ENCODE data around the gene MCF2L. TPM values are rescaled to one million over a fixed set of nuclear protein-coding genes. Genes with fewer than 3 reads are reported as not detected.

Gene MCF2L
- total RNA-seq, 2 donors from 2014 or later = 48.0 to 49.9 TPM

DNA sequence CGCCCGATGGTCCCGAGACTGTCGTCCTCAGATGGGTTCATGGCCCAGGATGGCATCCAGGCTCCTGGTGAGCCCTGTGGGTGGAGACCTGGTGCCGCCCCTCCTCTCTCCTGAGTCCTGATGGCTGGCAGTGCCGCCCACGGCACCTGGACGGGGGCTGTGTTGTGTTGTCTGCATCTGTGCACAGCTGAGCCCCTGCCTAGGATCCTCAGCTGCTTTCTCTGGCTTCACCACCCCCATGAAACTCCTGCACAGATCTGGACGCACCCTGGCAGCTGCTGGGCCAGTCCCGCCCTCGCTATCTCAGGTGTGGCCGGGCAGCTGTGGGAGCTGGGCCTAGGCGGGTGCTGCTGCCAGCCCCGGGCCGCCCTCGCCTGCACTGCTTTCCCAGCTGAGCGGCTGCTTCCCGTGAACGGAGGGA lies 27.7 kb downstream of the MCF2L start:
- no peaks in the 10 kb centered on the region for H3K9me3 ChIP-seq (ENCODE audit: control insufficient read depth, low read length)
- no peak overlapping the region for H3K4me3 Mint-ChIP-seq
- H3K4me1 Mint-ChIP-seq = peaks cover 23% of the 10 kb centered on the region
- peaks cover 6% of the 10 kb centered on the region for H3K4me1 ChIP-seq (ENCODE audit: control insufficient read depth, insufficient read depth, low read length)
- 89 to 90% methylated on average over 18 to 19 of the region's 19 CpGs for WGBS, 2 experiments (ENCODE audit: insufficient coverage in 1 of 2, insufficient read length in 1 of 2)
- H3K27me3 Mint-ChIP-seq (ENCODE audit: insufficient read depth) = no peaks in the 10 kb centered on the region
- H3K36me3 Mint-ChIP-seq (ENCODE audit: low read depth) = no peaks in the 10 kb centered on the region
- no peaks in the 10 kb centered on the region for H3K36me3 ChIP-seq (ENCODE audit: control insufficient read depth, insufficient read depth, low read length)
- H3K27ac Mint-ChIP-seq = no peak overlapping the region
- no peak for TF ChIP-seq CTCF (conservative IDR thresholded peaks at IDR 0.05)
- no peak overlapping the region for H3K4me3 ChIP-seq (ENCODE audit: low read length)
- DNase-seq = no peak
- no peaks in the 10 kb centered on the region for H3K9me3 Mint-ChIP-seq
- no peaks in the 10 kb centered on the region for H3K27me3 ChIP-seq (ENCODE audit: control insufficient read depth, insufficient read depth, low read length, poor library complexity, severe bottlenecking)
- no peak overlapping the region for H3K9ac ChIP-seq (ENCODE audit: extremely low read depth, low read length, poor library complexity, severe bottlenecking)
- H3K27ac ChIP-seq (ENCODE audit: low read depth, low read length) = no peak overlapping the region

DNA sequence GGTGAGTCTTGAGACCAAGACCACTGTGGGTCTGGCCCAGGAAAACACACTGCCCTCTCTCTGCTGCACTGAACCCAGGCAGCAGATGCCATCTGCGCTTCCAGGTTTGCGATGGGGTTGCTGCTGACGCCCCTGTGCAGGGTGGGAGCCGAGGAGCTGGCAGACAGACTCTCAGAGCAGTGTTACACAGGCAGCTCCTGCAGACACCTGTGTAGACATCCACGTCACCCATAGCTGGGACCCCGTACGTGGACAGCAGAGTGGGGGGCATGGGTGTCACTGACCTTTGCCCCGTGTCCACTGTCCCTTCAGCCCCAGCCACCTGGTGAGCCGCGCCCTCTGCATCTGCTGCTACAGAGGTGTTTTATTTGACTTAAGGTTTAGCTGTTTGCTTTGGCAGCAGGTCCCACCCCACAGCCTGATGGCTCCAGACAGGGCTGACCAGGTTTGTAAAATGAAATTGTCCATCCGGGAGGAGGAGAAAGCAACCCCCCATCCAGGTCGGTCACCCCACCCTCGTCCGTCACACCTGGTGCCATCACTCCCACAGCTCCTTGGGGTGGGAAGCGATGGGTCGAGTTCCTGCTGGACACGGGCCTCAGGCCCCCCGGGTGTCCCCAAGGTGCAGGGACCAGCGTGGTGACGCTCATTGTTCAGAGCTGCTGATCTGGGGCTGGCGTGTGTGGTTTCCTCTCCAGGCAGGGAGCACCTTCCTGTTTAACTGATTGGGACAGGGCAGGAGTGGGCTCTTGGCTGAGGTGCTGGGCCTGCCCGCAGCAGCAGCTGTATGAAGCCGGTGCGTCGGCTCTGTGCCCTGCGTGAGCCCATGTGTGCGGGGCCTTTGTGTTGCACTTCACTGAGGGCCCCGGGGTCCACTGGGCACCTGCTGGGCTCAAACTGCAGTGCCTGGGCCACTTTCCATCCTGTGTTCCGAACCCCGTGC lies 28.4 kb downstream of the MCF2L start:
- no peaks in the 10 kb centered on the region for H3K9me3 ChIP-seq (ENCODE audit: control insufficient read depth, low read length)
- H3K4me3 ChIP-seq (ENCODE audit: low read length) = no peak overlapping the region
- WGBS, 2 experiments (ENCODE audit: insufficient coverage in 1 of 2, insufficient read length in 1 of 2) = 92% methylated on average over 22 to 30 of the region's 30 CpGs
- H3K9ac ChIP-seq (ENCODE audit: extremely low read depth, low read length, poor library complexity, severe bottlenecking) = no peak overlapping the region
- H3K36me3 ChIP-seq (ENCODE audit: control insufficient read depth, insufficient read depth, low read length) = no peaks in the 10 kb centered on the region
- H3K27ac ChIP-seq (ENCODE audit: low read depth, low read length) = no peak overlapping the region
- H3K4me1 ChIP-seq (ENCODE audit: control insufficient read depth, insufficient read depth, low read length) = peaks cover 8% of the 10 kb centered on the region
- Mint-ChIP-seq H3K4me1 (peaks cover 28% of the 10 kb centered on the region), H3K36me3 (ENCODE audit: low read depth) (no peaks in the 10 kb centered on the region), H3K4me3 (no peak overlapping the region), H3K9me3 (no peaks in the 10 kb centered on the region), H3K27ac (peak overlapping the region; percentile 68), H3K27me3 (ENCODE audit: insufficient read depth) (no peaks in the 10 kb centered on the region)
- no peak for DNase-seq
- no peaks in the 10 kb centered on the region for H3K27me3 ChIP-seq (ENCODE audit: control insufficient read depth, insufficient read depth, low read length, poor library complexity, severe bottlenecking)
- TF ChIP-seq CTCF (conservative IDR thresholded peaks at IDR 0.05) = no peak

DNA sequence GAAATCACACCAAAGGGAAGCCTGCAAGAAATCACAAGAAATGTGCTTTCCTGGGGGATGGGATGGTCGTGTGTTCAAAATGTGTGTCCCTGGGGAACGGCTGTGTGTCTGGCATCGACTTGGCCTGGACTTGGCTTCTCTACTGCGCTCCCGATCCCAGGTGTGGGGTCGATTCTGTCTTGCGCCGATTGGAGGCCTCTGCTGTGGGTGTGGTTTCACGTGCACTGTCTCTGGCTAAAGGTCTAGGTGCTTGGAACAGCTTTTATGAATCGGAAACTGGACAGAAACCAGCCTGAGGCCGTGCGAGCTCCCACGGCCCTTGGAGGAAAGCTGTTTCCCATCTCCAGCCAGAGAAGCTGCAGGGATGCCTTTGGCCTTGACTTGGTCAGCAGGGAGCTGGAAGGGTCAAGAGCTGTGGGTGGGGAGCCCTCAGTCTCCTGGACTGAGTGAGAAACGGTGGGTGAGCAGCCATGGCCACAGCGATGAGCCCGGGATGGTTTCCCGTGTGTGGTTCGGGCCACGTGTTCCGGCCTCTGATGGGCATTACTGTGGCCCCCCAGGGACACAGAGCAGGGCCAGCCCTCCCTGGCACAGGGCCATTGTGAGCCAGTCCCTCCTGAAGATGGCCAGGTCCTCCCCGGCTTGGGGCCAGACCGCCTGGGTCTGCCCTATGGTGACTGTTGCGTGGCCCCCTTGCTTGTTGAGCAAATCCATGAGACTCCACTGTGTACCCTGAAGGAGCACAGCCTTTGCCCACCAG lies 29.7 kb downstream of the MCF2L start:
- WGBS, 2 experiments (ENCODE audit: insufficient coverage in 1 of 2, insufficient read length in 1 of 2) = 92 to 94% methylated on average over 17 to 23 of the region's 23 CpGs
- Histone ChIP-seq H3K9me3 (ENCODE audit: control insufficient read depth, low read length) (no peaks in the 10 kb centered on the region), H3K4me3 (ENCODE audit: low read length) (no peak overlapping the region), H3K36me3 (ENCODE audit: control insufficient read depth, insufficient read depth, low read length) (no peaks in the 10 kb centered on the region), H3K27me3 (ENCODE audit: control insufficient read depth, insufficient read depth, low read length, poor library complexity, severe bottlenecking) (no peaks in the 10 kb centered on the region), H3K9ac (ENCODE audit: extremely low read depth, low read length, poor library complexity, severe bottlenecking) (no peak overlapping the region), H3K4me1 (ENCODE audit: control insufficient read depth, insufficient read depth, low read length) (peaks cover 8% of the 10 kb centered on the region), H3K27ac (ENCODE audit: low read depth, low read length) (no peak overlapping the region)
- H3K9me3 Mint-ChIP-seq = no peaks in the 10 kb centered on the region
- H3K4me3 Mint-ChIP-seq = no peak overlapping the region
- no peaks in the 10 kb centered on the region for H3K27me3 Mint-ChIP-seq (ENCODE audit: insufficient read depth)
- peaks cover 28% of the 10 kb centered on the region for H3K4me1 Mint-ChIP-seq
- DNase-seq = no peak
- H3K27ac Mint-ChIP-seq = peak overlapping the region; percentile 68
- TF ChIP-seq CTCF (conservative IDR thresholded peaks at IDR 0.05) = no peak
- H3K36me3 Mint-ChIP-seq (ENCODE audit: low read depth) = no peaks in the 10 kb centered on the region
